CD14-positive monocyte (primary cell): Measurements from ENCODE around the gene RAPGEF6. TPM values are rescaled to one million over a fixed set of nuclear protein-coding genes. Genes with fewer than 3 reads are reported as not detected.

ENCODE experiments used
- DNase-seq, 3 donors: peaks; one replicate each; pipeline ENCODE4 v3.0.0-alpha.2; 2011 to 2022
- H2AFZ ChIP-seq: 2 replicates; pipeline ENCODE4 v1.6.0; 2012; ENCODE audit warnings: mild to moderate bottlenecking, low read depth, low read length, inconsistent platforms; ENCODE audit not compliant: insufficient read depth, poor library complexity, severe bottlenecking
- H3K27ac ChIP-seq, 2 donors: 1 replicate in 1 of 2; 2 replicates in 1 of 2; pipeline ENCODE4 v1.5.1; 2012 to 2013; ENCODE audit warnings: low read length in 2 of 2, control low read depth in 1 of 2, inconsistent platforms in 1 of 2, low read depth in 1 of 2, mild to moderate bottlenecking in 1 of 2
- H3K27me3 ChIP-seq, 2 donors: one replicate each; pipeline versions ENCODE4 v1.6.0 to v1.6.1; 2011 to 2013; ENCODE audit warnings: low read length in 2 of 2; ENCODE audit not compliant: control insufficient read depth in 2 of 2, insufficient read depth in 2 of 2
- H3K36me3 ChIP-seq, 2 donors: replicated peaks in 1 of 2; 1 replicate in 1 of 2; 2 replicates in 1 of 2; pipeline versions ENCODE4 v1.5.1 to v1.6.1; 2012 to 2013; ENCODE audit warnings: low read length in 2 of 2, control low read depth in 1 of 2, inconsistent platforms in 1 of 2, mild to moderate bottlenecking in 1 of 2; ENCODE audit not compliant: insufficient read depth in 2 of 2, control insufficient read depth in 1 of 2
- H3K4me1 ChIP-seq, 2 donors: 1 replicate in 1 of 2; 2 replicates in 1 of 2; pipeline versions ENCODE4 v1.5.1 to v1.6.1; 2012 to 2013; ENCODE audit warnings: low read length in 2 of 2, control low read depth in 1 of 2, inconsistent platforms in 1 of 2, mild to moderate bottlenecking in 1 of 2, moderate library complexity in 1 of 2; ENCODE audit not compliant: insufficient read depth in 2 of 2, control insufficient read depth in 1 of 2
- H3K4me2 ChIP-seq: replicated peaks from 2 replicates; pipeline ENCODE3; 2012; ENCODE audit warnings: low read length, moderate library complexity, mild to moderate bottlenecking; ENCODE audit not compliant: poor library complexity, severe bottlenecking; ENCODE audit errors: extremely low read depth
- H3K4me3 ChIP-seq, 3 experiments: fragments of 200-600 bp in 1 of 3; sonication (generic) in 1 of 3; replicated peaks in 1 of 3; 1 replicate in 2 of 3; 2 replicates in 1 of 3; pipeline ENCODE4 v1.5.1; 2011 to 2013; ENCODE audit warnings: low read length in 3 of 3, mild to moderate bottlenecking in 3 of 3, control low read depth in 2 of 3, low read depth in 2 of 3, inconsistent platforms in 1 of 3, moderate library complexity in 1 of 3
- H3K79me2 ChIP-seq: 2 replicates; pipeline ENCODE4 v1.6.0; 2012; ENCODE audit warnings: mild to moderate bottlenecking, control low read depth, inconsistent platforms, low read length, moderate library complexity; ENCODE audit not compliant: insufficient read depth
- H3K9ac ChIP-seq: 2 replicates; pipeline ENCODE4 v1.6.0; 2017; ENCODE audit warnings: low read length, mild to moderate bottlenecking; ENCODE audit not compliant: insufficient read depth, poor library complexity, severe bottlenecking
- H3K9me3 ChIP-seq, 2 donors: replicated peaks in 1 of 2; 1 replicate in 1 of 2; 2 replicates in 1 of 2; pipeline versions ENCODE4 v1.5.1 to v1.6.1; 2012 to 2013; ENCODE audit warnings: low read length in 2 of 2, control low read depth in 1 of 2; ENCODE audit not compliant: control insufficient read depth in 1 of 2, insufficient read depth in 1 of 2
- H4K20me1 ChIP-seq: 2 replicates; pipeline ENCODE4 v1.6.0; 2012; ENCODE audit warnings: mild to moderate bottlenecking, low read length, control low read depth, moderate library complexity; ENCODE audit not compliant: insufficient read depth
- H3K27ac Mint-ChIP-seq, 7 donors: one replicate each; pipeline ENCODE4 v1.8.0; 2020; ENCODE audit warnings: mild to moderate bottlenecking in 7 of 7, mixed read lengths in 7 of 7, moderate library complexity in 6 of 7, inconsistent platforms in 2 of 7
- H3K27me3 Mint-ChIP-seq, 3 donors: one replicate each; pipeline ENCODE4 v1.8.0; 2021 to 2022; ENCODE audit warnings: low read depth in 3 of 3, mild to moderate bottlenecking in 3 of 3, mixed read lengths in 3 of 3, moderate library complexity in 3 of 3, inconsistent platforms in 1 of 3
- H3K36me3 Mint-ChIP-seq, 2 donors: one replicate each; pipeline ENCODE4 v1.8.0; 2020; ENCODE audit warnings: mixed read lengths in 2 of 2, inconsistent platforms in 1 of 2, mild to moderate bottlenecking in 1 of 2
- H3K4me1 Mint-ChIP-seq: one replicate; pipeline ENCODE4 v1.8.0; 2020; ENCODE audit warnings: mild to moderate bottlenecking, mixed read lengths
- H3K4me3 Mint-ChIP-seq, 2 donors: one replicate each; pipeline ENCODE4 v1.8.0; 2020; ENCODE audit warnings: mild to moderate bottlenecking in 2 of 2, mixed read lengths in 2 of 2, moderate library complexity in 1 of 2
- H3K9me3 Mint-ChIP-seq, 7 donors: one replicate each; pipeline ENCODE4 v1.8.0; 2020 to 2022; ENCODE audit warnings: mixed read lengths in 7 of 7, mild to moderate bottlenecking in 6 of 7, moderate library complexity in 6 of 7, inconsistent platforms in 2 of 7
- WGBS: methylation state at CpG from one replicate; pipeline ENCODE4 v1.1.5; 2013; ENCODE audit warnings: missing lambda C conversion rate; ENCODE audit not compliant: insufficient coverage; 5-methylcytosine and 5-hydroxymethylcytosine counted together
- intact Hi-C, 2 donors: fragments of 100-400 bp; cut with micrococcal nuclease; formaldehyde crosslinking; loops; one replicate each; pipeline versions ENCODE4 v1.15.0 to v1.15.1; 2023
- polyA plus RNA-seq, 3 donors: library from polyadenylated mRNA; depleted of rRNA in 1 of 3; unstranded in 2 of 3; stranded (reverse) in 1 of 3; fragments of 300-500 nt in 2 of 3; fragments of >200 nt in 1 of 3; fragmentation: Illumina TruSeq in 2 of 3; gene quantifications; 1 replicate in 2 of 3; 2 replicates in 1 of 3; pipeline ENCODE4 v1.2.3, GENCODE V29; 2012 to 2021
- TF ChIP-seq, protein P1 (sequence below): fragments of 200-600 bp; IDR thresholded peaks from one replicate; pipeline ENCODE4 v1.8.0; 2022; ENCODE audit warnings: antibody characterized with exemption, mild to moderate bottlenecking

The RAPGEF6 gene
- polyA plus RNA-seq, 3 donors: 2.9 to 4.8 (median 4.8) TPM

GRCh38 chr5:131641494-131641893 is 6.5 kb upstream of the RAPGEF6 start:
- Mint-ChIP-seq H3K27me3 (peaks cover 0 to 1% (median 0%) of the 10 kb centered on the region in 3 donors), H3K9me3 (no peaks in the 10 kb centered on the region)
- H3K27ac ChIP-seq: no peak overlapping the region

DNA sequence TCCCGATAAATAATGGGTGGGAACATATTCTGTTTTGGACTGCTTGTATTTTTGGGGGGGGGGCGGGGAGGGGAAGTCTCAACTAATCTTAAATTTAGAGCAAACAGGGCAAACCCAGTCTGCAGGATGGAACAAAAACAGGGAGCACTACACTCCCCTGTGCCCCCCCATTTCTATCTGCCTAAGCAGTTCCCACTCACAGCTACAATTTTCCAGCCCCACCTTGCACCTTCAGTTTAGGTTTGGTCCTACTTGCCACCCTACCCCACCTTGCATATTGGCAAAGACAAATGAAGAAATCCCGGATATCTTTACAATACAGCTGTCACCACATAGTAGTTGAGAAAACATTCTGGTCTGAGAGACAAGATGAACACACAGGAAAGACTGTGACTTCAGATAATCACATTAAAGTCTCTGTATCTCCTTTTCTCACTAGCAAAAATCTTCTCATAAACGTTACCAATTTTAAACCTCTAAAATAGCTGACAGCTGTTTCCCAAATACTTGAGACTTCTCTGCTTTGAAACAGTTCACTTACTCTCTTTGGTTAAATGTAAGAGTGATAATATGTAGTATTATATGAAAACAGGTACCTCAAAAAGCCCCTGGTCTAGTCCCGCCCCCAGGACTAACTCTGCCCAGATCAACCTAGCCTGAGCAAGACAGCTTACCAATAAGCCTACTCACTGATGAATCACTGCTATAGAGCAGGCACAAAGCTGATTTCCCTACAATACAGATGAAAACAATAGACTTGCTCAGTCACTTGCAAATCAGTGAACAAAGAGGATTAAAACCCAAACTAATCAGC is 5.2 kb upstream of the RAPGEF6 start:
- peak overlapping the region in 3 of 7 donors; percentile 36 to 65 (median 48) for H3K27ac Mint-ChIP-seq
- peaks cover 18 to 30% of the 10 kb centered on the region in 2 donors for H3K36me3 ChIP-seq
- no peaks in the 10 kb centered on the region for H3K27me3 ChIP-seq
- no peaks in the 10 kb centered on the region for H4K20me1 ChIP-seq
- no peak overlapping the region for H3K4me2 ChIP-seq
- H3K4me1 ChIP-seq: peaks cover 10 to 20% of the 10 kb centered on the region in 2 donors
- H2AFZ ChIP-seq: no peak overlapping the region
- no peaks in the 10 kb centered on the region for H3K9me3 Mint-ChIP-seq
- no peak overlapping the region for H3K4me3 ChIP-seq
- no peaks in the 10 kb centered on the region for H3K79me2 ChIP-seq
- peaks cover 0 to 1% (median 0%) of the 10 kb centered on the region in 3 donors for H3K27me3 Mint-ChIP-seq
- H3K4me3 Mint-ChIP-seq: no peak overlapping the region
- intact Hi-C loops: no loop called here
- H3K36me3 Mint-ChIP-seq: peaks cover 21 to 24% of the 10 kb centered on the region in 2 donors
- TF ChIP-seq, protein P1, sequence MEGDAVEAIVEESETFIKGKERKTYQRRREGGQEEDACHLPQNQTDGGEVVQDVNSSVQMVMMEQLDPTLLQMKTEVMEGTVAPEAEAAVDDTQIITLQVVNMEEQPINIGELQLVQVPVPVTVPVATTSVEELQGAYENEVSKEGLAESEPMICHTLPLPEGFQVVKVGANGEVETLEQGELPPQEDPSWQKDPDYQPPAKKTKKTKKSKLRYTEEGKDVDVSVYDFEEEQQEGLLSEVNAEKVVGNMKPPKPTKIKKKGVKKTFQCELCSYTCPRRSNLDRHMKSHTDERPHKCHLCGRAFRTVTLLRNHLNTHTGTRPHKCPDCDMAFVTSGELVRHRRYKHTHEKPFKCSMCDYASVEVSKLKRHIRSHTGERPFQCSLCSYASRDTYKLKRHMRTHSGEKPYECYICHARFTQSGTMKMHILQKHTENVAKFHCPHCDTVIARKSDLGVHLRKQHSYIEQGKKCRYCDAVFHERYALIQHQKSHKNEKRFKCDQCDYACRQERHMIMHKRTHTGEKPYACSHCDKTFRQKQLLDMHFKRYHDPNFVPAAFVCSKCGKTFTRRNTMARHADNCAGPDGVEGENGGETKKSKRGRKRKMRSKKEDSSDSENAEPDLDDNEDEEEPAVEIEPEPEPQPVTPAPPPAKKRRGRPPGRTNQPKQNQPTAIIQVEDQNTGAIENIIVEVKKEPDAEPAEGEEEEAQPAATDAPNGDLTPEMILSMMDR: no peak
- H3K9me3 ChIP-seq: no peaks in the 10 kb centered on the region
- no peak overlapping the region for H3K27ac ChIP-seq
- DNase-seq: peak in 2 of 3 donors; percentile 7 to 33
- H3K4me1 Mint-ChIP-seq: peaks cover 14% of the 10 kb centered on the region
- no peak overlapping the region for H3K9ac ChIP-seq
- WGBS: 40% methylated on average over 1 of the region's 5 CpGs

More at GRCh38 chr5:131641494-131641893, 6.5 kb upstream of the RAPGEF6 start:
- Histone ChIP-seq H3K4me2 (no peak overlapping the region), H3K36me3 (peaks cover 25 to 43% of the 10 kb centered on the region in 2 donors), H3K4me1 (peaks cover 5 to 18% of the 10 kb centered on the region in 2 donors), H3K4me3 (no peak overlapping the region), H3K79me2 (peaks cover 3% of the 10 kb centered on the region), H4K20me1 (no peaks in the 10 kb centered on the region), H3K27me3 (no peaks in the 10 kb centered on the region), H3K9ac (no peak overlapping the region), H2AFZ (no peak overlapping the region), H3K9me3 (no peaks in the 10 kb centered on the region)
- Mint-ChIP-seq H3K4me1 (peaks cover 10% of the 10 kb centered on the region), H3K4me3 (no peak overlapping the region), H3K36me3 (peaks cover 30 to 31% of the 10 kb centered on the region in 2 donors), H3K27ac (peak overlapping the region in 1 of 7 donors; percentile 6)
- TF ChIP-seq, protein P1: no peak
- WGBS: no CpG with 5 or more reads among the region's 1 CpG
- intact Hi-C loops: no loop called here
- DNase-seq: no peak
